Measurements from ENCODE around the gene SPECC1L.

DNA sequence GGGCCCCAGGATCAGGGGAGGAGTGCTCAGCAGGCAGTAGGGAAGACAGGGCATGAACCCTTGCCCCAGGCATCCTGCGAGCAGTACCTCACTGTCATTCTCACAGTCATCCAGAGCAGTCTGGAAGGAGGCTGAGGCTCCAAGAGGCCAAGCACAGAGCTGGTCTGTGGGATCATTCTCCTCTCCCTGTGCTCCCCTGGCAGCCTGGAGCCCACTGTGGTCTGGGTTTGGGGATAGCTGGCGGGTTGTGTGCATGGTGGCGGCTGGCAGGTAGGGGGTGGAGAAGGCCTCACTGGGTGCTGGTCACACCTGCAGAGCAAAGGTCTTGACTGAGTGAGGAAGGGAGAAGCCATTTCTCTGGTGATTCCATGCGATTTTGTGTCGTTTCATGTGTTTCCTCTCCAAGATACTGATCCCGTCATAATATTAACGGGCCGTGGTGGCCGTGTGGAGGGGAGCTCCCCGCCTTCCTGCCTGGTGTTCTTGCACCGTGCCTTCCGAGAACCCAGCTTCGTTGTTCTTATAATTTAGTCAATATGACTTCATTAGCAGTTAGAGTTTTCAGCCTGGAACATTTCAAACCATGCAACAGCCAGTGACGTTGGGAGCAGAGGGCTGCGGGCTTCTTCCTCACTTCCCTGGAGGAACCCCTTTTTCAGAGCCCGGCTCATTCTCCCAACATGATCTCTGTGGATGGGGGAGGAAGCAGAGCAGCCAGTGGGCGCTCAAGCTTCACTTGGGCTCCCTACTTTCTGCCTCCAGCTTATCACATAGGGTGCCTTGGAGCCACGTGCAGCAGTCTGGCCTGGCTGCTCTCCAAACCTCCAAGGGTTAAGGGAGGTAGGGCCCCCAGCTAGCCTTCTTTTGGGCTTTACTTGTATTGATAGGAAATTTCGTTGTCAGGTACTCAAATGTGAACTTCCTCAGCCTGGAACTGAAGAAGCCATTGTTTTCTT lies 136.0 kb downstream of the SPECC1L start:
- TF ChIP-seq, protein P1, sequence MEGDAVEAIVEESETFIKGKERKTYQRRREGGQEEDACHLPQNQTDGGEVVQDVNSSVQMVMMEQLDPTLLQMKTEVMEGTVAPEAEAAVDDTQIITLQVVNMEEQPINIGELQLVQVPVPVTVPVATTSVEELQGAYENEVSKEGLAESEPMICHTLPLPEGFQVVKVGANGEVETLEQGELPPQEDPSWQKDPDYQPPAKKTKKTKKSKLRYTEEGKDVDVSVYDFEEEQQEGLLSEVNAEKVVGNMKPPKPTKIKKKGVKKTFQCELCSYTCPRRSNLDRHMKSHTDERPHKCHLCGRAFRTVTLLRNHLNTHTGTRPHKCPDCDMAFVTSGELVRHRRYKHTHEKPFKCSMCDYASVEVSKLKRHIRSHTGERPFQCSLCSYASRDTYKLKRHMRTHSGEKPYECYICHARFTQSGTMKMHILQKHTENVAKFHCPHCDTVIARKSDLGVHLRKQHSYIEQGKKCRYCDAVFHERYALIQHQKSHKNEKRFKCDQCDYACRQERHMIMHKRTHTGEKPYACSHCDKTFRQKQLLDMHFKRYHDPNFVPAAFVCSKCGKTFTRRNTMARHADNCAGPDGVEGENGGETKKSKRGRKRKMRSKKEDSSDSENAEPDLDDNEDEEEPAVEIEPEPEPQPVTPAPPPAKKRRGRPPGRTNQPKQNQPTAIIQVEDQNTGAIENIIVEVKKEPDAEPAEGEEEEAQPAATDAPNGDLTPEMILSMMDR (IDR thresholded peaks at IDR 0.05), result no peak
- no peak for TF ChIP-seq POLR2A (IDR thresholded peaks at IDR 0.05)

Measured in uterus (tissue), 2 donors.